DOHH2 (cell line): ENCODE data around the gene TBL1XR1.

Experiments
- H3F3A ChIP-seq: fragments of 200-600 bp; sonication (generic), shearing (Covaris generic); 2 replicates; pipeline ENCODE4 v1.6.0; 2016; ENCODE audit warnings: antibody characterized with exemption, mild to moderate bottlenecking; ENCODE audit not compliant: control insufficient read depth, insufficient read depth
- H3K27ac ChIP-seq: fragments of 200-600 bp; sonication (generic); 2 replicates; pipeline ENCODE4 v1.5.1; 2014; ENCODE audit warnings: low read depth, mild to moderate bottlenecking, low read length, moderate library complexity
- H3K27me3 ChIP-seq: fragments of 200-600 bp; sonication (generic); 2 replicates; pipeline ENCODE4 v1.6.1; 2014; ENCODE audit warnings: mild to moderate bottlenecking, low read length, mixed read lengths; ENCODE audit not compliant: control insufficient read depth
- H3K36me3 ChIP-seq: fragments of 200-600 bp; sonication (generic); 2 replicates; pipeline ENCODE4 v1.6.1; 2014; ENCODE audit warnings: mild to moderate bottlenecking, low read length, moderate library complexity, mixed read lengths; ENCODE audit not compliant: control insufficient read depth
- H3K4me1 ChIP-seq: fragments of 200-600 bp; sonication (generic); 2 replicates; pipeline ENCODE4 v1.6.1; 2014; ENCODE audit warnings: mild to moderate bottlenecking, low read length, mixed read lengths; ENCODE audit not compliant: control insufficient read depth
- H3K4me2 ChIP-seq: fragments of 200-600 bp; sonication (generic); 2 replicates; pipeline ENCODE4 v1.6.0; 2014; ENCODE audit warnings: mild to moderate bottlenecking, low read length, moderate library complexity
- H3K4me3 ChIP-seq: fragments of 200-600 bp; sonication (generic); 2 replicates; pipeline ENCODE4 v1.5.1; 2014; ENCODE audit warnings: mild to moderate bottlenecking, low read length, mixed read lengths
- H3K79me2 ChIP-seq: fragments of 200-600 bp; sonication (generic); 2 replicates; pipeline ENCODE4 v1.6.1; 2014; ENCODE audit warnings: mild to moderate bottlenecking, low read length, mixed read lengths; ENCODE audit not compliant: control insufficient read depth
- H3K9me2 ChIP-seq: fragments of 200-600 bp; sonication (generic); replicated peaks from 2 replicates; pipeline ENCODE4 v1.6.1; 2014; ENCODE audit warnings: mild to moderate bottlenecking, low read length, mixed read lengths; ENCODE audit not compliant: control insufficient read depth
- H3K9me3 ChIP-seq: fragments of 200-600 bp; sonication (generic); 2 replicates; pipeline ENCODE4 v1.6.1; 2014; ENCODE audit warnings: antibody characterized with exemption, low read length, mixed read lengths; ENCODE audit not compliant: control insufficient read depth, insufficient read depth
- H4K20me1 ChIP-seq: fragments of 200-600 bp; sonication (generic); 2 replicates; pipeline ENCODE4 v1.6.0; 2014; ENCODE audit warnings: low read depth, mild to moderate bottlenecking, antibody characterized with exemption, low read length, moderate library complexity; ENCODE audit not compliant: control insufficient read depth, insufficient read depth
- CTCF ChIP-seq: fragments of 200-600 bp; sonication (generic); IDR thresholded peaks from one replicate; pipeline ENCODE4 v1.5.1; 2014; ENCODE audit warnings: antibody characterized with exemption, mild to moderate bottlenecking, low read depth, low read length; ENCODE audit not compliant: poor library complexity, severe bottlenecking
- EZH2phosphoT487 ChIP-seq: fragments of 200-600 bp; sonication (generic); IDR thresholded peaks from 2 replicates; pipeline ENCODE4 v1.6.1; 2017; ENCODE audit warnings: borderline replicate concordance, mild to moderate bottlenecking, antibody characterized with exemption, low read length, moderate library complexity, mixed read lengths

TBL1XR1 gene

GRCh38 chr3:176976586-176976985 is 220.7 kb downstream of the TBL1XR1 start:
- no peaks in the 10 kb centered on the region for H3K4me1 ChIP-seq
- H3K4me2 ChIP-seq: no peak overlapping the region
- H3K9me3 ChIP-seq: no peaks in the 10 kb centered on the region
- no peaks in the 10 kb centered on the region for H3K79me2 ChIP-seq
- no peak overlapping the region for H3K4me3 ChIP-seq
- H3F3A ChIP-seq: no peaks in the 10 kb centered on the region
- H3K36me3 ChIP-seq: no peaks in the 10 kb centered on the region
- TF ChIP-seq EZH2phosphoT487: no peak
- no peak for TF ChIP-seq CTCF
- H3K9me2 ChIP-seq: no peaks in the 10 kb centered on the region
- H3K27ac ChIP-seq: no peak overlapping the region
- no peaks in the 10 kb centered on the region for H3K27me3 ChIP-seq
- H4K20me1 ChIP-seq: no peaks in the 10 kb centered on the region

DNA sequence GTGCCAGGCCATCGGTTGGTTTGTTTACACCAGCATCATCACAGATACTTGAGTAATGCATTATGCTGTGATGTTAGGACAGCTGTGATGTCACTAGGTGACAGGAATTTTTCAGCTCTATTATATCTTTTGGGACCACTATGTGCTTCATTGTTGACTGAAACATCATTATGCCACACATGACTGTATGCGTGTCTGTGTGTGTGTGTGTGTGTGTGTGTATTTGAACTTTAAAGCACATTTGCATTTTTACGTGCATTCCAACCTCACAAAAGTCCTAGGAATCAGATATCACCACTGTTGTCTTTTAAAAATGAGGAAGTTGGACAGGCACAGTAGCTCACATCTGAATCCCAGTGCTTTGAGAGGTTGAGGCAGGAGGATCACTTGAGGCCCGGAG is 223.0 kb downstream of the TBL1XR1 start:
- no peak overlapping the region for H3K27ac ChIP-seq
- no peak overlapping the region for H3K4me2 ChIP-seq
- no peaks in the 10 kb centered on the region for H3F3A ChIP-seq
- no peaks in the 10 kb centered on the region for H3K36me3 ChIP-seq
- no peaks in the 10 kb centered on the region for H3K9me2 ChIP-seq
- no peaks in the 10 kb centered on the region for H3K27me3 ChIP-seq
- H3K4me1 ChIP-seq: no peaks in the 10 kb centered on the region
- H3K79me2 ChIP-seq: no peaks in the 10 kb centered on the region
- no peak for TF ChIP-seq EZH2phosphoT487
- TF ChIP-seq CTCF: no peak
- no peaks in the 10 kb centered on the region for H4K20me1 ChIP-seq
- H3K9me3 ChIP-seq: no peaks in the 10 kb centered on the region
- no peak overlapping the region for H3K4me3 ChIP-seq

- Histone ChIP-seq H3K27me3 (no peaks in the 10 kb centered on the region), H3K4me2 (no peak overlapping the region), H4K20me1 (no peaks in the 10 kb centered on the region), H3K4me1 (no peaks in the 10 kb centered on the region), H3K4me3 (no peak overlapping the region), H3K9me3 (no peaks in the 10 kb centered on the region), H3F3A (no peaks in the 10 kb centered on the region), H3K36me3 (no peaks in the 10 kb centered on the region), H3K9me2 (no peaks in the 10 kb centered on the region), H3K79me2 (no peaks in the 10 kb centered on the region), H3K27ac (no peak overlapping the region)
- TF ChIP-seq EZH2phosphoT487: no peak
- TF ChIP-seq CTCF: no peak
Observed at GRCh38 chr3:176971613-176972174, 225.6 kb downstream of the TBL1XR1 start.
